HEK293 (cell line): ENCODE results near the gene GALNT9.

ENCODE experiments used
- CTCF ChIA-PET: fragments of 350-600 bp; formaldehyde crosslinking; extraction: SDS; loops from one replicate; lab custom pipeline; 2021; ENCODE audit warnings: antibody characterized with exemption; lab: Yijun Ruan, JAX
- POLR2A ChIA-PET: fragments of 300-600 bp; formaldehyde crosslinking; extraction: SDS; loops from one replicate; lab custom pipeline; 2020; ENCODE audit warnings: antibody characterized with exemption, inconsistent platforms; lab: Yijun Ruan, JAX
- H3K27ac ChIP-seq: fragments of 200-500 bp; sonication (Bioruptor generic); 2 replicates; pipeline ENCODE4 v1.5.1; 2014; ENCODE audit warnings: low read depth, low read length, control low read depth, inconsistent platforms; ENCODE audit errors: extremely low read depth
- H3K36me3 ChIP-seq, 2 experiments: fragments of 200-500 bp in 1 of 2; sonication (Bioruptor generic) in 1 of 2; 1 replicate in 1 of 2; 2 replicates in 1 of 2; pipeline ENCODE4 v1.5.1; 2014 to 2017; ENCODE audit warnings: inconsistent platforms in 2 of 2, low read length in 2 of 2; ENCODE audit not compliant: control insufficient read depth in 2 of 2, insufficient read depth in 1 of 2
- H3K4me1 ChIP-seq: fragments of 200-500 bp; sonication (Bioruptor generic); 2 replicates; pipeline ENCODE4 v1.5.1; 2014; ENCODE audit warnings: mild to moderate bottlenecking, low read length, inconsistent platforms; ENCODE audit not compliant: control insufficient read depth, insufficient read depth
- H3K4me3 ChIP-seq: 2 replicates; pipeline ENCODE4 v1.5.1; 2011; ENCODE audit warnings: low read depth, mild to moderate bottlenecking, control low read depth, low read length, moderate library complexity
- H3K9me3 ChIP-seq: fragments of 200-500 bp; sonication (Bioruptor generic); 2 replicates; pipeline ENCODE4 v1.5.1; 2014; ENCODE audit warnings: low read depth, low read length, inconsistent platforms; ENCODE audit not compliant: control insufficient read depth, insufficient read depth
- EGR2 ChIP-seq: fragments of 450-650 bp; formaldehyde crosslinking; IDR thresholded peaks from 2 replicates; pipeline ENCODE4 v1.5.1; 2016; ENCODE audit warnings: low read depth, missing biosample characterization, missing genetic modification characterization
- GFI1B ChIP-seq: fragments of 450-650 bp; formaldehyde crosslinking; IDR thresholded peaks from 2 replicates; pipeline ENCODE4 v1.5.1; 2016; ENCODE audit warnings: missing biosample characterization, missing genetic modification characterization
- GLIS2 ChIP-seq: fragments of 450-650 bp; formaldehyde crosslinking; IDR thresholded peaks from 2 replicates; pipeline ENCODE4 v1.5.1; 2016; ENCODE audit warnings: missing biosample characterization, missing genetic modification characterization
- KLF16 ChIP-seq: fragments of 450-650 bp; formaldehyde crosslinking; IDR thresholded peaks from 2 replicates; pipeline ENCODE4 v1.5.1; 2017; ENCODE audit warnings: missing biosample characterization, missing genetic modification characterization
- KLF8 ChIP-seq: fragments of 450-650 bp; formaldehyde crosslinking; IDR thresholded peaks from 2 replicates; pipeline ENCODE4 v1.5.1; 2016; ENCODE audit warnings: missing biosample characterization, missing genetic modification characterization
- OVOL3 ChIP-seq: fragments of 450-650 bp; formaldehyde crosslinking; IDR thresholded peaks from 2 replicates; pipeline ENCODE4 v1.5.1; 2016; ENCODE audit warnings: missing biosample characterization, missing genetic modification characterization
- PRDM2 ChIP-seq: fragments of 450-650 bp; formaldehyde crosslinking; IDR thresholded peaks from 2 replicates; pipeline ENCODE4 v1.5.1; 2016; ENCODE audit warnings: missing biosample characterization, missing genetic modification characterization, borderline replicate concordance
- YY2 ChIP-seq: fragments of 450-650 bp; formaldehyde crosslinking; IDR thresholded peaks from 2 replicates; pipeline ENCODE4 v1.5.1; 2016; ENCODE audit warnings: missing biosample characterization, missing genetic modification characterization
- ZBTB17 ChIP-seq: fragments of 450-650 bp; formaldehyde crosslinking; IDR thresholded peaks from 2 replicates; pipeline ENCODE4 v1.5.1; 2016; ENCODE audit warnings: missing biosample characterization, missing genetic modification characterization
- ZNF157 ChIP-seq: fragments of 450-650 bp; formaldehyde crosslinking; IDR thresholded peaks from 2 replicates; pipeline ENCODE4 v1.5.1; 2016; ENCODE audit warnings: missing biosample characterization, missing genetic modification characterization
- ZNF16 ChIP-seq: fragments of 450-650 bp; formaldehyde crosslinking; IDR thresholded peaks from 2 replicates; pipeline ENCODE4 v1.5.1; 2016; ENCODE audit warnings: low read depth, missing biosample characterization, missing genetic modification characterization
- ZNF18 ChIP-seq: fragments of 450-650 bp; formaldehyde crosslinking; IDR thresholded peaks from 2 replicates; pipeline ENCODE4 v1.5.1; 2016; ENCODE audit warnings: missing biosample characterization, missing genetic modification characterization
- ZNF302 ChIP-seq: fragments of 450-650 bp; formaldehyde crosslinking; IDR thresholded peaks from 2 replicates; pipeline ENCODE4 v1.5.1; 2016; ENCODE audit warnings: missing biosample characterization, missing genetic modification characterization, low read depth
- ZNF335 ChIP-seq: fragments of 450-650 bp; formaldehyde crosslinking; conservative IDR thresholded peaks from 2 replicates; pipeline ENCODE4 v1.5.1; 2016; ENCODE audit warnings: missing biosample characterization, missing genetic modification characterization
- ZNF350 ChIP-seq: fragments of 450-650 bp; formaldehyde crosslinking; IDR thresholded peaks from 2 replicates; pipeline ENCODE4 v1.5.0; 2017; ENCODE audit warnings: missing biosample characterization, mild to moderate bottlenecking, missing genetic modification characterization
- ZNF394 ChIP-seq: fragments of 450-650 bp; formaldehyde crosslinking; IDR thresholded peaks from 2 replicates; pipeline ENCODE4 v1.5.1; 2016; ENCODE audit warnings: missing biosample characterization, missing genetic modification characterization, mild to moderate bottlenecking, moderate library complexity, borderline replicate concordance
- ZNF501 ChIP-seq: fragments of 450-650 bp; formaldehyde crosslinking; IDR thresholded peaks from 2 replicates; pipeline ENCODE4 v1.5.1; 2016; ENCODE audit warnings: missing biosample characterization, missing genetic modification characterization
- ZNF580 ChIP-seq: fragments of 450-650 bp; formaldehyde crosslinking; IDR thresholded peaks from 2 replicates; pipeline ENCODE4 v1.5.1; 2016; ENCODE audit warnings: missing biosample characterization, missing genetic modification characterization
- ZNF585B ChIP-seq: fragments of 450-650 bp; formaldehyde crosslinking; IDR thresholded peaks from 2 replicates; pipeline ENCODE4 v1.5.1; 2016; ENCODE audit warnings: missing biosample characterization, missing genetic modification characterization
- ZNF639 ChIP-seq: fragments of 450-650 bp; formaldehyde crosslinking; IDR thresholded peaks from 2 replicates; pipeline ENCODE4 v1.5.1; 2016; ENCODE audit warnings: missing biosample characterization, missing genetic modification characterization
- ZNF660 ChIP-seq: fragments of 450-650 bp; IDR thresholded peaks from 2 replicates; pipeline ENCODE4 v1.5.1; 2018; ENCODE audit warnings: missing biosample characterization, mild to moderate bottlenecking, missing genetic modification characterization
- ZNF670 ChIP-seq: fragments of 450-650 bp; formaldehyde crosslinking; IDR thresholded peaks from 2 replicates; pipeline ENCODE4 v1.5.1; 2016; ENCODE audit warnings: missing biosample characterization, missing genetic modification characterization, low read depth
- ZNF843 ChIP-seq: fragments of 450-650 bp; formaldehyde crosslinking; IDR thresholded peaks from 2 replicates; pipeline ENCODE4 v1.5.1; 2016; ENCODE audit warnings: missing biosample characterization, missing genetic modification characterization
- ZSCAN30 ChIP-seq: fragments of 450-650 bp; IDR thresholded peaks from 2 replicates; pipeline ENCODE4 v1.5.1; 2018; ENCODE audit warnings: missing biosample characterization, mild to moderate bottlenecking, missing genetic modification characterization, moderate library complexity

The GALNT9 gene

GRCh38 chr12:132328282-132329029 is 933 bp downstream of the GALNT9 start:
- H3K4me3 ChIP-seq = no peak overlapping the region
- POLR2A ChIA-PET = no interaction called here

GRCh38 chr12:132327336-132328171 is 1.8 kb downstream of the GALNT9 start:
- Histone ChIP-seq H3K4me3 (no peak overlapping the region), H3K9me3 (no peaks in the 10 kb centered on the region), H3K4me1 (no peaks in the 10 kb centered on the region), H3K36me3 (no peaks in the 10 kb centered on the region), H3K27ac (no peak overlapping the region)
- CTCF ChIA-PET = interaction anchor here (0.6 kb wide), 3 partner anchors 11 to 47 kb away, joined by 3 to 4 read pairs (median 3); no protein-coding TSS in a partner anchor
- POLR2A ChIA-PET = no interaction called here
- TF ChIP-seq PRDM2 (no peak), ZNF302 (tag by site-specific recombination) (no peak), EGR2 (tag by site-specific recombination) (peak; percentile 97), ZNF394 (peak; percentile 36; the same call in 1 of the 2 replicates), ZNF350 (tag by site-specific recombination) (no peak), ZBTB17 (tag by site-specific recombination) (peak; percentile 70), ZNF18 (tag by site-specific recombination) (no peak), ZNF580 (tag by site-specific recombination) (no peak), ZNF501 (no peak), ZSCAN30 (no peak), GLIS2 (tag by site-specific recombination) (peak; percentile 24; the same call in 1 of the 2 replicates), ZNF639 (no peak), YY2 (no peak), ZNF16 (tag by site-specific recombination) (no peak), ZNF843 (tag by site-specific recombination) (no peak), ZNF660 (tag by site-specific recombination) (0 out of 2 replicates have a peak, but pooled peaks have one; percentile 33), ZNF335 (tag by site-specific recombination) (0 out of 2 replicates have a peak, but pooled peaks have one; percentile 27), KLF16 (tag by site-specific recombination) (no peak), KLF8 (tag by site-specific recombination) (no peak), ZNF670 (tag by site-specific recombination) (no peak)

More at GRCh38 chr12:132328282-132329029, 933 bp downstream of the GALNT9 start:
- H3K36me3 ChIP-seq = no peaks in the 10 kb centered on the region
- TF ChIP-seq OVOL3 (tag by site-specific recombination) = no peak
- no peak for TF ChIP-seq GFI1B (tag by site-specific recombination)
- no peak for TF ChIP-seq ZNF585B (tag by site-specific recombination)
- TF ChIP-seq GLIS2 (tag by site-specific recombination) = no peak
- no peak for TF ChIP-seq ZNF157
- TF ChIP-seq, all 188 proteins: peak for 0
- Histone ChIP-seq H3K27ac (no peak overlapping the region), H3K9me3 (no peaks in the 10 kb centered on the region), H3K4me1 (no peaks in the 10 kb centered on the region)
- CTCF ChIA-PET = interaction anchor here (0.6 kb wide), 1 partner anchor 12 kb away, joined by 4 read pairs; no protein-coding TSS in a partner anchor
